HCT116 (cell line): ENCODE results near the gene LCT. TPM values are rescaled to one million over a fixed set of nuclear protein-coding genes. Genes with fewer than 3 reads are reported as not detected.

Experiments
- ATAC-seq: fragments of 200-7000 bp; cut with Tn5 transposase; 2 replicates; pipeline ENCODE4 v1.9.1; 2020; ENCODE audit warnings: mild to moderate bottlenecking, moderate library complexity
- BruUV-seq: library from RNA; stranded (reverse); fragments of 400-500 nt; replicated peaks from 2 replicates; lab custom pipeline; 2021; lab: Mats Ljungman, UMichigan
- CTCF ChIA-PET: fragments of 300-600 bp; sonication (Branson Sonifier 250); formaldehyde crosslinking; loops from one replicate; lab custom pipeline; 2021; ENCODE audit warnings: antibody characterized with exemption; lab: Charles Lee
- POLR2A ChIA-PET: fragments of 300-600, 350-600 bp; sonication (Branson Sonifier 250); formaldehyde crosslinking; loops from one replicate; lab custom pipeline; 2021; ENCODE audit warnings: antibody characterized with exemption; lab: Charles Lee
- RAD21 ChIA-PET, 2 experiments: fragments of 300-600 bp; sonication (Branson Sonifier 250); formaldehyde crosslinking; loops; one replicate each; lab custom pipeline; 2023; ENCODE audit warnings: low total read pairs in 2 of 2; ENCODE audit not compliant: uncharacterized antibody in 2 of 2, unreplicated experiment in 2 of 2, low non-redundant PET in 1 of 2; lab: Charles Lee
- DNase-seq: peaks from one replicate; pipeline ENCODE4 v3.0.0-alpha.2; 2010; ENCODE audit warnings: low read depth, low spot score
- H2AFZ ChIP-seq: fragments of 200-600 bp; shearing (Covaris generic), sonication (generic); 2 replicates; pipeline ENCODE4 v1.6.1; 2017; ENCODE audit warnings: low read depth, mixed run types, mixed read lengths, antibody characterized with exemption, low read length; ENCODE audit not compliant: poor library complexity, severe bottlenecking
- H3K27ac ChIP-seq: 2 replicates; pipeline ENCODE4 v1.5.1; 2012; ENCODE audit warnings: low read depth, low read length
- H3K27me3 ChIP-seq: fragments of 200-600 bp; sonication (generic); 2 replicates; pipeline ENCODE4 v1.6.1; 2016; ENCODE audit warnings: mixed run types, low read length, mixed read lengths; ENCODE audit not compliant: insufficient read depth
- H3K36me3 ChIP-seq, 2 experiments: fragments of 200-500 bp in 1 of 2; fragments of 200-600 bp in 1 of 2; sonication (Bioruptor generic) in 1 of 2; sonication (generic) in 1 of 2; 2 replicates each; pipeline versions ENCODE4 v1.5.1 to v1.6.1; 2014 to 2016; ENCODE audit warnings: low read length in 2 of 2, inconsistent platforms in 1 of 2, mixed read lengths in 1 of 2, mixed run types in 1 of 2; ENCODE audit not compliant: insufficient read depth in 2 of 2, control insufficient read depth in 1 of 2
- H3K4me1 ChIP-seq, 2 experiments: fragments of 200-600 bp in 1 of 2; sonication (generic) in 1 of 2; 2 replicates each; pipeline versions ENCODE4 v1.5.1 to v1.6.1; 2012 to 2017; ENCODE audit warnings: low read length in 2 of 2, inconsistent platforms in 1 of 2, mild to moderate bottlenecking in 1 of 2, mixed read lengths in 1 of 2, mixed run types in 1 of 2, moderate library complexity in 1 of 2; ENCODE audit not compliant: insufficient read depth in 2 of 2, control insufficient read depth in 1 of 2
- H3K4me2 ChIP-seq: fragments of 200-600 bp; sonication (generic); 2 replicates; pipeline ENCODE4 v1.6.1; 2017; ENCODE audit warnings: mixed run types, low read length, mixed read lengths
- H3K4me3 ChIP-seq, 2 experiments: fragments of 200-600 bp in 1 of 2; sonication (generic) in 1 of 2; replicated peaks in 1 of 2; 2 replicates each; pipeline ENCODE4 v1.5.1; 2011 to 2016; ENCODE audit warnings: low read length in 2 of 2, control low read depth in 1 of 2, low read depth in 1 of 2, mild to moderate bottlenecking in 1 of 2, mixed read lengths in 1 of 2, mixed run types in 1 of 2
- H3K79me2 ChIP-seq: fragments of 200-600 bp; sonication (generic); 2 replicates; pipeline ENCODE4 v1.6.1; 2017; ENCODE audit warnings: mild to moderate bottlenecking, mixed run types, low read length, moderate library complexity, mixed read lengths; ENCODE audit not compliant: insufficient read depth
- H3K9ac ChIP-seq: fragments of 200-600 bp; sonication (generic); 2 replicates; pipeline ENCODE4 v1.6.1; 2016; ENCODE audit warnings: low read length, mixed read lengths
- H3K9me2 ChIP-seq: fragments of 200-600 bp; sonication (generic), shearing (Covaris generic); 2 replicates; pipeline ENCODE4 v1.6.1; 2017; ENCODE audit warnings: mixed run types, mild to moderate bottlenecking, moderate library complexity; ENCODE audit not compliant: insufficient read depth
- H3K9me3 ChIP-seq, 2 experiments: fragments of 200-500 bp in 1 of 2; fragments of 200-600 bp in 1 of 2; sonication (Bioruptor generic) in 1 of 2; sonication (generic) in 1 of 2; 2 replicates each; pipeline ENCODE4 v1.6.1; 2014 to 2017; ENCODE audit warnings: low read length in 2 of 2, mixed read lengths in 2 of 2, inconsistent platforms in 1 of 2, low read depth in 1 of 2, mild to moderate bottlenecking in 1 of 2, mixed run types in 1 of 2, moderate library complexity in 1 of 2; ENCODE audit not compliant: control insufficient read depth in 1 of 2, insufficient read depth in 1 of 2
- H4K20me1 ChIP-seq: fragments of 200-600 bp; sonication (generic), shearing (Covaris generic); 2 replicates; pipeline ENCODE4 v1.6.1; 2017; ENCODE audit warnings: mixed run types, mild to moderate bottlenecking, moderate library complexity; ENCODE audit not compliant: insufficient read depth
- CBX3 ChIP-seq: IDR thresholded peaks from 2 replicates; pipeline ENCODE4 v1.6.1; 2012; ENCODE audit warnings: low read depth
- CEBPB ChIP-seq: IDR thresholded peaks from 2 replicates; pipeline ENCODE4 v1.6.1; 2012; ENCODE audit warnings: low read depth
- ELF1 ChIP-seq: IDR thresholded peaks from 2 replicates; pipeline ENCODE4 v1.6.1; 2012; ENCODE audit warnings: low read depth, borderline replicate concordance
- EZH2 ChIP-seq: fragments of 200-600 bp; sonication (generic); IDR thresholded peaks from 2 replicates; pipeline ENCODE4 v1.6.1; 2017; ENCODE audit warnings: antibody characterized with exemption, mixed run types
- EZH2phosphoT487 ChIP-seq: fragments of 200-600 bp; IDR thresholded peaks from 2 replicates; pipeline ENCODE4 v1.6.1; 2018; ENCODE audit warnings: antibody characterized with exemption, borderline replicate concordance
- FOSL1 ChIP-seq: IDR thresholded peaks from 2 replicates; pipeline ENCODE4 v1.6.1; 2012; ENCODE audit warnings: low read depth
- JUND ChIP-seq: IDR thresholded peaks from 2 replicates; pipeline ENCODE4 v1.6.1; 2012
- POLR2A ChIP-seq: IDR thresholded peaks from 2 replicates; pipeline ENCODE4 v1.7.0; 2011; ENCODE audit warnings: borderline replicate concordance; ENCODE audit not compliant: insufficient read depth, insufficient read length; ENCODE audit errors: extremely low read depth
- POLR2AphosphoS5 ChIP-seq: IDR thresholded peaks from 2 replicates; pipeline ENCODE4 v1.6.1; 2011; ENCODE audit warnings: mild to moderate bottlenecking, low read depth, low read length, moderate library complexity
- RAD21 ChIP-seq: IDR thresholded peaks from 2 replicates; pipeline ENCODE4 v1.6.1; 2012; ENCODE audit warnings: low read depth, mild to moderate bottlenecking
- SIN3A ChIP-seq: IDR thresholded peaks from 2 replicates; pipeline ENCODE4 v1.6.1; 2012; ENCODE audit warnings: low read depth
- SP1 ChIP-seq: IDR thresholded peaks from 2 replicates; pipeline ENCODE4 v1.6.1; 2012; ENCODE audit warnings: low read depth
- SRF ChIP-seq: IDR thresholded peaks from 2 replicates; pipeline ENCODE4 v1.6.1; 2012; ENCODE audit warnings: low read depth
- TCF7L2 ChIP-seq: IDR thresholded peaks from 2 replicates; pipeline ENCODE4 v1.7.0; 2011; ENCODE audit warnings: borderline replicate concordance, inconsistent platforms; ENCODE audit not compliant: insufficient read depth, insufficient read length; ENCODE audit errors: extremely low read depth
- intact Hi-C: fragments of 100-400 bp; cut with micrococcal nuclease; formaldehyde crosslinking; loops from 2 replicates; pipeline ENCODE4 v1.10.0; 2022
- total RNA-seq: library from RNA; stranded (reverse); gene quantifications from one replicate; pipeline ENCODE4 v1.2.1, GENCODE V29; 2021; ENCODE audit not compliant: unreplicated experiment
- TF ChIP-seq, protein P1 (sequence below): IDR thresholded peaks from 2 replicates; pipeline ENCODE4 v1.6.1; 2012; ENCODE audit warnings: low read depth
- TF ChIP-seq, protein P2 (sequence below): IDR thresholded peaks from 2 replicates; pipeline ENCODE4 v1.6.1; 2011; ENCODE audit warnings: mild to moderate bottlenecking, low read length, moderate library complexity; ENCODE audit not compliant: insufficient replicate concordance; ENCODE audit errors: extremely low read depth
- TF ChIP-seq, protein P3 (sequence below): IDR thresholded peaks from 2 replicates; pipeline ENCODE4 v1.6.1; 2012
- TF ChIP-seq, protein P4 (sequence below): IDR thresholded peaks from 2 replicates; pipeline ENCODE4 v1.6.1; 2012

The LCT gene
- total RNA-seq, 1 experiment from 2014 or later = 0.12 TPM

DNA sequence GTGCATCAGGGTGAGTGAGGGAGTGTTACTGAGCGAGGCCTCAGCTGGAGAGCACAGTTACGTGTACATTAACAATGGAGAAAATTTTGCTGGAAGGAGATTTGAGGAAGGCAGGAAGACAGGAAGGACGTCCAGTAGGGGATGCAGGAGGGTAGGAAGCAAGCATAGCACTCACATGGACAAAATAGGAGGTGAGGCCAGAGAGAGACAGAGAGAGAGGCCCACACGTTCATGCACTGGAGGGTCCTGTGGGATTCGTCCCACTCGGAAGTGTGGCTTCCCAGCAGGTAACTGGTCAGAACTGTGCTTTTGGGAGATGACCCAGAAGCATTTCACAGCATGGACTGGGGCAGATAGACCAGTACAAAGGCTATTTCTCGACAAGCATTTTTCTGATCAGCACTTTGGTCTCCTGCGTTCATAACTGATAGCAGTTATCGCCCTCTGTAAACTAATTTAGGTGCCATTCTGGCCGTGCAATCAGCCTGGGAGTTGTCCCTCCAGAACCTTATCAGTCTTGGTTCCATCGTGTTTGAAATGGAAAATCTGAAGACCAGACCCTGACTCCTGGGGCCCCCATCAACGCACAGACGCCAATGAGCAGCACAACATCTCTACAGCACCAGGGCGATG, 5.7 kb downstream of the LCT start:
- RAD21 ChIA-PET = no interaction called here

More for the DNA sequence above, 5.7 kb downstream of the LCT start:
- no peaks in the 10 kb centered on the region for H3K36me3 ChIP-seq
- TF ChIP-seq SRF (no peak), CEBPB (no peak), CBX3 (no peak), SIN3A (no peak), SP1 (no peak), JUND (no peak), FOSL1 (no peak), TCF7L2 (no peak), POLR2A (no peak), POLR2AphosphoS5 (no peak), EZH2phosphoT487 (no peak), ELF1 (no peak), EZH2 (no peak), RAD21 (no peak)
- TF ChIP-seq, protein P1, sequence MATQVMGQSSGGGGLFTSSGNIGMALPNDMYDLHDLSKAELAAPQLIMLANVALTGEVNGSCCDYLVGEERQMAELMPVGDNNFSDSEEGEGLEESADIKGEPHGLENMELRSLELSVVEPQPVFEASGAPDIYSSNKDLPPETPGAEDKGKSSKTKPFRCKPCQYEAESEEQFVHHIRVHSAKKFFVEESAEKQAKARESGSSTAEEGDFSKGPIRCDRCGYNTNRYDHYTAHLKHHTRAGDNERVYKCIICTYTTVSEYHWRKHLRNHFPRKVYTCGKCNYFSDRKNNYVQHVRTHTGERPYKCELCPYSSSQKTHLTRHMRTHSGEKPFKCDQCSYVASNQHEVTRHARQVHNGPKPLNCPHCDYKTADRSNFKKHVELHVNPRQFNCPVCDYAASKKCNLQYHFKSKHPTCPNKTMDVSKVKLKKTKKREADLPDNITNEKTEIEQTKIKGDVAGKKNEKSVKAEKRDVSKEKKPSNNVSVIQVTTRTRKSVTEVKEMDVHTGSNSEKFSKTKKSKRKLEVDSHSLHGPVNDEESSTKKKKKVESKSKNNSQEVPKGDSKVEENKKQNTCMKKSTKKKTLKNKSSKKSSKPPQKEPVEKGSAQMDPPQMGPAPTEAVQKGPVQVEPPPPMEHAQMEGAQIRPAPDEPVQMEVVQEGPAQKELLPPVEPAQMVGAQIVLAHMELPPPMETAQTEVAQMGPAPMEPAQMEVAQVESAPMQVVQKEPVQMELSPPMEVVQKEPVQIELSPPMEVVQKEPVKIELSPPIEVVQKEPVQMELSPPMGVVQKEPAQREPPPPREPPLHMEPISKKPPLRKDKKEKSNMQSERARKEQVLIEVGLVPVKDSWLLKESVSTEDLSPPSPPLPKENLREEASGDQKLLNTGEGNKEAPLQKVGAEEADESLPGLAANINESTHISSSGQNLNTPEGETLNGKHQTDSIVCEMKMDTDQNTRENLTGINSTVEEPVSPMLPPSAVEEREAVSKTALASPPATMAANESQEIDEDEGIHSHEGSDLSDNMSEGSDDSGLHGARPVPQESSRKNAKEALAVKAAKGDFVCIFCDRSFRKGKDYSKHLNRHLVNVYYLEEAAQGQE = no peak
- TF ChIP-seq, protein P2, sequence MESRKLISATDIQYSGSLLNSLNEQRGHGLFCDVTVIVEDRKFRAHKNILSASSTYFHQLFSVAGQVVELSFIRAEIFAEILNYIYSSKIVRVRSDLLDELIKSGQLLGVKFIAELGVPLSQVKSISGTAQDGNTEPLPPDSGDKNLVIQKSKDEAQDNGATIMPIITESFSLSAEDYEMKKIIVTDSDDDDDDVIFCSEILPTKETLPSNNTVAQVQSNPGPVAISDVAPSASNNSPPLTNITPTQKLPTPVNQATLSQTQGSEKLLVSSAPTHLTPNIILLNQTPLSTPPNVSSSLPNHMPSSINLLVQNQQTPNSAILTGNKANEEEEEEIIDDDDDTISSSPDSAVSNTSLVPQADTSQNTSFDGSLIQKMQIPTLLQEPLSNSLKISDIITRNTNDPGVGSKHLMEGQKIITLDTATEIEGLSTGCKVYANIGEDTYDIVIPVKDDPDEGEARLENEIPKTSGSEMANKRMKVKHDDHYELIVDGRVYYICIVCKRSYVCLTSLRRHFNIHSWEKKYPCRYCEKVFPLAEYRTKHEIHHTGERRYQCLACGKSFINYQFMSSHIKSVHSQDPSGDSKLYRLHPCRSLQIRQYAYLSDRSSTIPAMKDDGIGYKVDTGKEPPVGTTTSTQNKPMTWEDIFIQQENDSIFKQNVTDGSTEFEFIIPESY = no peak
- TF ChIP-seq, protein P3, sequence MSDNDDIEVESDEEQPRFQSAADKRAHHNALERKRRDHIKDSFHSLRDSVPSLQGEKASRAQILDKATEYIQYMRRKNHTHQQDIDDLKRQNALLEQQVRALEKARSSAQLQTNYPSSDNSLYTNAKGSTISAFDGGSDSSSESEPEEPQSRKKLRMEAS = no peak
- TF ChIP-seq, protein P4, sequence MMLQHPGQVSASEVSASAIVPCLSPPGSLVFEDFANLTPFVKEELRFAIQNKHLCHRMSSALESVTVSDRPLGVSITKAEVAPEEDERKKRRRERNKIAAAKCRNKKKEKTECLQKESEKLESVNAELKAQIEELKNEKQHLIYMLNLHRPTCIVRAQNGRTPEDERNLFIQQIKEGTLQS = no peak
- H4K20me1 ChIP-seq = no peaks in the 10 kb centered on the region
- no peak for DNase-seq
- H3K4me2 ChIP-seq = no peak overlapping the region
- no peaks in the 10 kb centered on the region for H3K9me2 ChIP-seq
- BruUV-seq = no TSS peak
- H3K79me2 ChIP-seq = no peaks in the 10 kb centered on the region
- H3K4me3 ChIP-seq = no peak overlapping the region
- no peak overlapping the region for H3K9ac ChIP-seq
- no peaks in the 10 kb centered on the region for H3K9me3 ChIP-seq
- ChIA-PET POLR2A (no interaction called here), CTCF (no interaction called here)
- H2AFZ ChIP-seq = no peak overlapping the region
- no peaks in the 10 kb centered on the region for H3K27me3 ChIP-seq
- no peaks in the 10 kb centered on the region for H3K4me1 ChIP-seq
- no peak for ATAC-seq
- intact Hi-C loops = no loop called here
- H3K27ac ChIP-seq = no peak overlapping the region
